Measurements from ENCODE around the gene CDX2.

DNA sequence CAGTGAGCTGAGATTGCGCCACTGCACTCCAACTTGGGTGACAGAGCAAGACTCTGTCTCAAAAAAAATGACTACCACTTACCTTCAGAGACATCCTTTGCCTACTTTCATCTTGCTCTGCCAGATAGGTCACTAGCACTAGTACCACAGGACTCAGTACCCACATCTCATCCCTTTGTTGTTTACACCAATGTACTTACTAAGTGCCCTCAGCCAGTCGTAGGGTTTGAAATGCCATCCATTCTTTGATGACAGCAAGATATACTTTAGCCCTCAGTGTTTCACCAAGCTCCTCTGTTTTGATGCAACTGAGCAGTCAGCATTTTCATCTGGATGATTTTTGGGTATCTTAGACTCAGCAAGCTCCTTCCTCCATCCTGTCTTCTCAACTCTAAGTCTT, 13.2 kb upstream of the CDX2 start:
- TF ChIP-seq, protein P1, sequence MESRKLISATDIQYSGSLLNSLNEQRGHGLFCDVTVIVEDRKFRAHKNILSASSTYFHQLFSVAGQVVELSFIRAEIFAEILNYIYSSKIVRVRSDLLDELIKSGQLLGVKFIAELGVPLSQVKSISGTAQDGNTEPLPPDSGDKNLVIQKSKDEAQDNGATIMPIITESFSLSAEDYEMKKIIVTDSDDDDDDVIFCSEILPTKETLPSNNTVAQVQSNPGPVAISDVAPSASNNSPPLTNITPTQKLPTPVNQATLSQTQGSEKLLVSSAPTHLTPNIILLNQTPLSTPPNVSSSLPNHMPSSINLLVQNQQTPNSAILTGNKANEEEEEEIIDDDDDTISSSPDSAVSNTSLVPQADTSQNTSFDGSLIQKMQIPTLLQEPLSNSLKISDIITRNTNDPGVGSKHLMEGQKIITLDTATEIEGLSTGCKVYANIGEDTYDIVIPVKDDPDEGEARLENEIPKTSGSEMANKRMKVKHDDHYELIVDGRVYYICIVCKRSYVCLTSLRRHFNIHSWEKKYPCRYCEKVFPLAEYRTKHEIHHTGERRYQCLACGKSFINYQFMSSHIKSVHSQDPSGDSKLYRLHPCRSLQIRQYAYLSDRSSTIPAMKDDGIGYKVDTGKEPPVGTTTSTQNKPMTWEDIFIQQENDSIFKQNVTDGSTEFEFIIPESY (IDR thresholded peaks at IDR 0.05) = no peak
- TF ChIP-seq SREBF2 (IDR thresholded peaks at IDR 0.05; ENCODE audit: low read length) = no peak

Data from GM12878 (cell line).